GM23248 (cell line): ENCODE results near the gene CALD1.

Experiments used
- EZH2 ChIP-seq: fragments of 200-600 bp; sonication (generic); IDR thresholded peaks from 2 replicates; pipeline ENCODE4 v1.6.1; 2018; ENCODE audit warnings: antibody characterized with exemption, mild to moderate bottlenecking; ENCODE audit not compliant: insufficient read depth, poor library complexity, severe bottlenecking
- EZH2phosphoT487 ChIP-seq: fragments of 200-600 bp; sonication (generic); IDR thresholded peaks from 2 replicates; pipeline ENCODE4 v1.6.1; 2018; ENCODE audit warnings: antibody characterized with exemption, moderate library complexity, mild to moderate bottlenecking, low read depth; ENCODE audit not compliant: insufficient read depth

DNA sequence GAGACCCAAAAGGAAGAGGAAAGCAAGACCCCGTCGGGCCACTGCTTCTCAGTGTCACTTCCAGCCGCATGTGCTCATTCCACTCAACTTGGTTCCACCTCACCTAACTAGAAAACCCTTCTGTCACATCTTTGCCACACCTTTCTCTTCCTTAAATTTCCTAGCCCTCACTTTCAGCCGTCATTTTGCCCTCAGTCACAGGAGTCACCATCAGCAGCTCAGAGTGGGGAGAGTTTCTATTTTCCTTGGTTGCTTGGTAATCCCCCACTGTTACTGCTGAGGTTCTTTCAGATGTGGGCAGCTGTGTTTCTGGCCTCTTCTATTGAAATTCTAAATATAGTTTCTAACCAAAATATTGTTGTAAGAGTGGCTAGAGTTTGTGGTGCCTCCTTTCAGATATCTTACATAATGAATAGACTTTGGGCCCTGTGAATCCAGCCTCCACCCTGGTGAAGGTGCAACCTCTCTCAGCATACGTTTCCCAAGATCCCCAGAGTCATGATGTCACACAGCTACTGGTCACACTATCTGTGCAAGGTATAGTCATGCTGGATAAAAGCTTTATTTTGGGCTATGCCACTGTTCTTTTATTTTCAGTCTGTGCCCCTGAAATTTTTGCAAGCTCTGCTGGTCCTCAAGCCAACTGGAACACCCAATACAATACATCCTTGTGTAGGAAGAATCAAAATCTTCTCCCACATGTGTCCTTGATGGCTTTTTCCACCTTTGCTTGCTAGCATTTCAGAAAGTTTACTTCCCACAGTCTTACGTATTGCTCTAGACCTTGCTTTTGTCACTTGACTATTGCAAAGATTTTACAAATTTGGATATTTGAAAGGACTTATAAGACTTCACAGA lies 216.0 kb downstream of the CALD1 start:
- no peak for TF ChIP-seq EZH2phosphoT487
- no peak for TF ChIP-seq EZH2
